IMR-90 (cell line): ENCODE measurements around the gene HSPA9.

ENCODE experiments used
- CTCF ChIP-seq: conservative IDR thresholded peaks from 2 replicates; pipeline ENCODE4 v1.5.1; 2012; ENCODE audit warnings: mild to moderate bottlenecking, low read depth, low read length, improper control_type of control experiment
- RCOR1 ChIP-seq: IDR thresholded peaks from 2 replicates; pipeline ENCODE4 v1.6.1; 2012; ENCODE audit warnings: mild to moderate bottlenecking, low read length, improper control_type of control experiment; ENCODE audit not compliant: insufficient replicate concordance
- RFX5 ChIP-seq: IDR thresholded peaks from 2 replicates; pipeline ENCODE4 v1.8.0; 2012; ENCODE audit warnings: low read depth, mild to moderate bottlenecking, low read length, moderate library complexity

- no peak for TF ChIP-seq CTCF
- TF ChIP-seq RCOR1 = no peak
- TF ChIP-seq RFX5 = no peak
Observed at GRCh38 chr5:138575194-138576015, at the start of gene HSPA9.
